Measurements from ENCODE around the gene PFN2.
"Not testable (repeated sequence)": the region's sequence is repeated elsewhere in the genome, so short reads cannot be mapped to it uniquely, and the experiment has no call there.

Gene PFN2

DNA sequence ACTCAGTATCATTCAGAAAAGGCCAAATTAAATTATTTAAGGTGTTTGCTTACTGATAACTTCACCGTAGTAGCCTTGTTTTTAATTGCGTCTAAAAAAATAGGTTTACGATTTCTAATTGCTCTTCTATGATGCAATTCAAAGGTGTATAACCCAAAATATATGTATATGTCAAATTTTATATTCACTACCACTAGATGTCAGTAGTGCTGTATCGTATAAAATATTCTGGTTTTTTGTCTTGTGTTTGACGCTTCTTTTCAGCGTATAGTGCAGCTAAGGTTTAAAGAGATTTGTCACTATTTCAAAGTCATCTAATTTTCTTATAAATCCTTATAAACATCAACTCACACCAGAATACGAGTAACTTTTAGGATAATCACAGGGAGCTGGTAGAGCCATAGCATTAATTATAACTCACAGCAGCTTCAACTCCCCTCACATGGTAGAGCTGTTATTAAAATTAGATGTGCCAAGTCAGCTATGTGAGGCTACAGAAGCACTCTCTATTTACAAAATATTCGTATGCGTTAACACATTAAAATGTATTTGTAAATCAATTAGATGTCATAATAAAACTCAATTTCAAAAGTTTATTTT lies 3.5 kb downstream of the PFN2 start:
- DNase-seq: no peak

DNA sequence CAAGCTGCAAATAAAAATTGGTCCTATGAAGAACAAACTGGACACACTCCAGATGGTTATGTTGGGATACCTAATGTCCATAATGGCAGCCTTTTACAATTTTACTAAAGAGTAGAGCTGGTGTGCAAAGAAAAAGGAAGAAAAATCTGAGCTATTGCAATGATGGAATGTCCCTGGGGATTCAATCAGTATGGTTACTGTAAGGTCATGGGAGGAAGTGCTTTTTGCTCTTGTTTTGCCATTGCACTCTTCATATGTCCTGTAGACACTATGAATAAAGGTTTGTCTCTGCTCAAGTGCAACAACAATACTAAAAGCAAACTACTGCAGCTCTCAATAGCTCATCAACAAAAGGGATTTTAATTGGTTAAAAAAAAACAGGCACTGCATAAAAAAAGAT lies 5.4 kb downstream of the PFN2 start:
- DNase-seq: no peak

DNA sequence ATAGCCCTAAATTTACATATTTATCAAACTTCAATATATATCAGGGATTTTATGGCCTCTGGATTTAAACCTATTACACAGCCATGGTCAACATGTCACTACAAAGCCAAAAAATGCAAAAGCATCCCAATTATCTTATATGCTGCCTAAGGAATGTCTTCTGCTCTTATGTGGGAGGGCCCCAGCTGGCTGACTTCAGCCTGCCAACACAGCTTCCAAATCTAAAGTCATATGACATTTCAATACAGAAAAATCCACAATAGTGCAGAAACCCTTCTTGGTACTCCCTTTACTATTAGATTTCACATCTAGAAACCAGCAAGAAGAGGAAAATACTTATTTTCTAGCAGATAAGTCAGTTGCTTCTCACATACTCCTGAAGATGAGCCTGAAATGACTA lies 6.4 kb downstream of the PFN2 start:
- DNase-seq: no peak

DNA sequence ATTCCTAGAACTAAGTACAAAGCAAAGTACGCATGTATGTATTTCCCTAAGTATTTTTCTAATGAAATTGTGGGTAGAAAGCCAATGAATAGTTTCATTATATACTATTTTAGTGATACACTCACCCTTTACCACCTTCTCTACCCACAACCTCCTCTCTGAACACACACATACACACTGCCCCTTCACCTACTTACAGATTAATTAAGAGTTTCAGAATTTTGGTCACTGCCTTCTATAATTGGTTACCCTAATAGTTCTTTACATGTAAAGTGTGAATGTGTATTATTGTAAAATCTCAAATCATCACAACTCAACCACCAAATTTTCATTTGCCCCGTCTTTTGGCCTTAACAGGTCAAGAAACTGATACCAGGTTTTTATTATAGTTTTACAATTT lies 7.2 kb downstream of the PFN2 start:
- DNase-seq: no peak

DNA sequence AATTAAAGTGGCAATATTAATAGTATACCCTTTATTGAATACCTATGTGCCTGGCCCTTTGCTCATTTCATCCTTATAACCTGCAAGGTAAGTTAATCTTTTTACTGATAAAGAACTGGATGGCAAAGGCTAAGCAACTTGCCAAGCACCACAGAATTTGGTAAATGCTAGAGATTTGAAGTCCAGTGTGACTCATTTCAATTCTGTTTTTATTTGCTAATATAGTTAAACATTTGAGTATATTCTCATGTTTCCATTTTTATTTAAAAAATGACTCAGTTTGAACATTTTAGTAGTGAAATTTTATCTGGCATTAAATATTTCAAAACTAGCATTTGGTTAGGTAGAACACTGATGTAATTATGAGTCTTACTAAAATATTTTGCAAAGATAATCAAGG lies 11.3 kb downstream of the PFN2 start:
- DNase-seq: no peak

DNA sequence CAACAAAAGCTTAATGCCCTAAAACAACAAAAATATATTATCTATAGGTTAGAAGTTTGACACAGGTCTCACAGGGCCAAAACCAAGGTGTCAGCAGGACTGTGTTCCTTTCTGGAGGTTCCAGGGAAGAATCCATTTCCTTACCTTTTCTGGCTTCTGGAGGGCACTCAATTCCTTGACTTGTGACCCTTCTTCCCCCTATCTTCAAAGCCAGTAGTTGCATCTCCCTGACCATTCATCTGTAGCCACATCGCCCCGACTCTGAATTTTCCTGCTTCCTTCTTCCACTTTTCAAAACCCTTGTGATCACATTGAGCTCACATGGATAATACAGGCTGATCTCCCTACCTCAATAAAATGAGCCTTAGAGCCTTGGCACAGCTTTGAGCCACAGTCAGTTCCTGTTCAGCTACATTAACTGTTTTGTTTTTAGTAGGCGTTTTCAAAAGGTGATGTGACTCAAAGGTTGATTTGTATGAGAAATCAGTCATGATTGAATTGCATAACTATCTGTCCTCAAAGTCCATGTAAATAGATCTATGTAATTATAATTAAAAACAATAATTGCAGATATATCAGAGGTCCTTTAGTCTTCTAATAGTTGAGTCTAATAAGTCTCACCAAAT lies 12.4 kb downstream of the PFN2 start:
- no peak for DNase-seq

DNA sequence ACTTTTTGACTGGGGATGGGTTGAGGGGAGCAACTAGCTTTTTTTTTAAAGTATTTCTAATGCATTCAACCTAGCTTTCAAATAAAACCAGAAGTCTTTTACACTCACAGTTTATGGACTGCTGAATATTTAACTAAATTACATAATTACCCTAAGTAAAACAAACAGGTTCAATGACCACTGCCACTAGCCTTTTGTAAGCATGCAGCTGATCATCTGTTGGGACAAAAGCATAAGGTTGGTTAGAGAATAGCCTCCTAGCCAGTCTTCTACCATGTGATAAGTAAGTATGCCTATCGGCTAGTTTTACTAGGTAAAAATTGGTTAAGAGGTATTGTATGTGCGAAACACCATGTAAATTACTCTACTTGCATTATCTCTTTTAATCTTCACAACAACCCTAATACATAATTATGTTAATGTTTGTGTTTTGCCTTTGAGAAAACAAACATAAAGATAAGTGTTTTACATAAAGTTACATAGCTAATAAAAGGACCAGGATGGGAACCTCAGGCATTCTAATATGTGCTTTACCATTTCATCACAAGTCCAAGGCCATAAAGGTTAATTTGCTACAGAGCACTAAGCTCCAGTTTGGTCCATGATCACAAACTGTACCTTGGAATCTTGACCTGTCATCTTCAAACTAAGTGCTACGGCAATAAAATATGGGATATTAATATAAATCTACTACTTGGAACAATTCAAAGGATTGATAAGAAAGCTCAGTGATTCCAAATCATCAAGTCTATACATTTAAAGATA lies 13.2 kb downstream of the PFN2 start:
- no peak for DNase-seq

DNA sequence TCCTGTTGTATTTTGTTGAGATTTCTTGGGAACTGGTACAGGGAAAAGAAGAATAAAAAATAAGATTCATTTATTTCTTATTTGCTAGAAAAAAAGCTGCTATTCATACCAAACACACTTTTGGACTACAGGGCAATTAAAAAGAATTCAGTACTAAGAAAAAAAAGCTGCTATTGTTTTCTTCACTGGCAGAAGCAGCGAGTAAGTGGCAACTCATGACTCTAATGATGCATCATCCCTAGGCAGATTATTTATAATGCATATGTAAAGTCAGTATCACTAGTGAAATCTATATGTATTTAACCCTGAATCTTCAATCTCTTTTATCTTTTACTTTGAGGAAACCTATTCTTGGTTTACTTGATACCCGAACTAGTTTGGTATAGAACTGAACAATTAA lies 15.2 kb downstream of the PFN2 start:
- no peak for DNase-seq

DNA sequence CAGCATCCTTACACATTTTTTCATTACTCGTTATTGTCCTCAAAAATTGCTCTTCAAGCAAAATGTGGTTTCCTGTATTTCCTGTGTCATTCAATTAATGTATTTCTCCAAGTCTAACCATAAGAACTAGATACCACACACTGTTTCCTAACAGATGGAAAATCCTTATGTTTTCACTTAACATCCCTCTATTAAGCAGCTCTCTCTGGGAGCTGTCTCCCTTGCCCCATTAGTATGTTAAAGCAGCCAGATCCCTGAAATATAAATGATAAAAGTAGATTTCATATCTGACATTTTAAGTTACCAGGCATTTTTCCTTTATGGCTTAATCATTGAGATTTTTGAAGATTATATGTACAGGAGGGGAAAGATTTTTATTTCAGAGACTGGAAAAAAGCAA lies 15.9 kb downstream of the PFN2 start:
- DNase-seq: no peak

DNA sequence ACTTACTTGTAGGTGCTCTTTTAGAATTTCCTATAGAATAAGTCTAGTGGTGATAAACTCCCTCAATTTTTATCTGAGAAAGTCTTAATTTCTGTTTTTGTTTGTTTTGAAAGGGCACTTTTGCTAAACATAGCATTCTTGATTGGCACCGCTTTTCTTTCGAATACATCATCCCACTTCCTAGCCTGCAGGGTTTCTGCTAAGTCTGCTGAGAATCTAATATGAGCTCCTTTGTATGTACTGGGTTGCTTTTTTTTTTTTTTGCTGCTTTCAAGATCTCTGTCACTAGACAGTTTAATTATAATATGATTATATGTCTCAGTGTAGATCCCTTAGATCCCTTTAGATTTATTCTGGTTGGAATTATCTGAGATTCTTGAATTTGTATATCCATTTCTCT lies 21.5 kb downstream of the PFN2 start:
- no peak for DNase-seq

DNA sequence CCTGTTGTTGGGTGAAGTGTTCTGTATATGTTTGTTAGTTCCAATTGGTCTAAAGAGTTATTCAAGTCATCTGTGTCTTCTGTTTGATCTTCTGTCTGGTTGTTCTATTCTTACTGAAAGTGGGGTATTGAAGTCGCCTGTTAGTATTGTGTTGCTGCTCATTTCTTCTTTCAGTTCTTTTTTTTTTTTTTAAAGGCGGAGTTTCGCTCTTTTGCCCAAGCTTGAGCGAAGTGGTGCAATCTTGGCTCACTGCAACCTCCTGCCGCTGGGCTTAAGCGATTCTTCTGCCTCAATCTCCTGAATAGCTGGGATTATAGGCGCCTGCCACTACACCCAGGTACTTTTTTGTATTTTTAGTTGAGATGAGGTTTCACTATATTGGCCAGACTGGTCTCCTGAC lies 23.5 kb downstream of the PFN2 start:
- DNase-seq: no peak

DNA sequence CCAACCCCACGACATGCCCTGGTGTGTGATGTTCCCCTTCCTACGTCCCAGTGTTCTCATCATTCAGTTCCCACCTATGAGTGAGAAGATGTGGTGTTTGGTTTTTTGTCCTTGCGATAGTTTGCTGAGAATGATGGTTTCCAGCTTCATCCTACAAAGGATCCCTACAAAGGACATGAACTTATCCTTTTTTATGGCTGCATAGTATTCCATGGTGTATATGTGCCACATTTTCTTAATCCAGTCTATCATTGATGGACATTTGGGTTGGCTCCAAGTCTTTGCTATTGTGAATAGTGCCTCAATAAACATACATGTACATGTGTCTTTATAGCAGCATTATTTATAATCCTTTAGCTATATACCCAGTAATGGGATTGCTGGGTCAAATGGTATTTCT lies 26.7 kb downstream of the PFN2 start:
- not testable (repeated sequence) for DNase-seq

DNA sequence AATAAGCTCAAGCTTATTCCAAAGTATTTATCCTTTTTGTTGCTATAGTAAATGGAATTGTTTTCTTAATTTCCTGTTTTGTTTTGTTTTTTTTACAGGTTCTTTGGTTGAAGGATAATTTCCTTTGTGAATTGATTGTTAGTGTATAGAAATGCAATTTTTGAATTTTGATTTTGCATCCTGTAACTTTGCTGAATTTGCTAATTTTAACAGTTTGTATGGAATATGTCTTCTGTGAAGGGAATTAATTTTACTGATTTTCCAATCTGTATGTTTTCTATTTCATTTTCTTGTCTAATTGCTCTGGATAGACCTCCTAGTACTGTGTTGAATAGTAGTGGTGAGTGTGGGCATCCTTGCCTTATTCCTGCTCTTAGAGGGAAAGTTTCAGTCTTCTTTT lies 28.3 kb downstream of the PFN2 start:
- DNase-seq: no peak

DNA sequence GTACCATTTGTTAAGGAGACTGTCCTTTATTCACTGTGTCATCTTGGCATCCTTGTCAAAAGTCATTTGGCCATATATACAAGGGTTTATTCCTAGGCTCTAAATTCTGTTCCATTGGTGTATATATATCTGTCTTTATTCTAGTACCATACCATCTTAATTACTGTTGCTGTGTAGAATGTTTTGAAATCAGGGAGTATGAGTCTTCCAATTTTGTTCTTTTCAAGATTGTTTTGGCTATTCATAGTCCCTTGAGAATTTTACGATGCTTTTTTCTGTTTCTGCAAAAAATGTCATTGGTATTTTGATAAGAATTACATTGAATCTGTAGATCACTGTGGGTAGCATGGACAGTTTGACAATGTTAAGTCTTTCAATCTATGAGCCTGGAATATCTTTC lies 28.7 kb downstream of the PFN2 start:
- DNase-seq: no peak

DNA sequence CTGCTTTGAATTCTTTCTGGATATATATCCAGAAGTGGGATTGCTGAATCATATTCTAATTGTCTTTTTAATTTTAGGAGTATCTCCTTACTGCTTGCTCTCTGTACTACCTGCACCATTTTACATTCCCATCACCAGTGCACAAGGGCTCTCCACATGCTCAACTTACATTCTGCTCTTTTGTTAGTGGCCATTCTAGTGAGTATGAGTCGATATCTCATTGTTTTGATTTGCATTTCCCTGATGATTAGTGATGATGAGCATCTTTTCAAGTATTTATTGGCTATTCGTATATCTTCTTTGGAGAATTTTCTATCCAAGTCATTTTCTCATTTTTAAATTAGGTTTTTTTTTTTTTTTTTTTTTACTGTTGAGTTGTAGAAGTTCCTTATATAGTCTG lies 29.5 kb downstream of the PFN2 start:
- DNase-seq: no peak

DNA sequence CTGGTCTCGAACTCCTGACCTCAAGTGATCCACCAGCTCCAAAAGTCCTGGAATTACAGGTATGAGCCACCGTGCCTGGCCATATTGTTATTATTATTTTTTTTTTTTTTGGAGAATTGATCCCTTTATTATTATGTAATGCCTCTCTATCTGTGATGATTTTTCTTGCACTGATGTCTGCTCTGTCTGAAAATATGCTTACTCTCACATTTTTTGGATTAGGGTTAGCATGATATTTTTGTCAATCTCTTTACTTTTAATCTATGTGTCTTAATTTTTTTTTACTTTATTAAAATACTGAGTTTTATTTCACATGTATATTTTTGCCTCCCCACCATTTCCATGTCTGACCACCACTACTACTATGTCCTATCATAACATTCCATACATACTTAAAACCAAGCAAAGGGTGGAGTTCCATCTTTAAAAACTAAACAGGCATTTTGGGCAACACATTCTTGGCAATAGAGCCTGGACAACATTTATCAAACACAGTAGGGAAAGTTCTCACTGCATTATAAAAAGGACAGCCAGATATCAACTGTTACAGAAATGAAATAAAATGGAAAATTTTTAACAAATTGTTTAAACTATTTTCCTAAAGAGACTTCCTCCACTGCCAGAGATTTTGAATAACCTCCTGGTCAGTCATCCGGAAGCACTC lies 32.2 kb downstream of the PFN2 start:
- DNase-seq: not testable (repeated sequence)

DNA sequence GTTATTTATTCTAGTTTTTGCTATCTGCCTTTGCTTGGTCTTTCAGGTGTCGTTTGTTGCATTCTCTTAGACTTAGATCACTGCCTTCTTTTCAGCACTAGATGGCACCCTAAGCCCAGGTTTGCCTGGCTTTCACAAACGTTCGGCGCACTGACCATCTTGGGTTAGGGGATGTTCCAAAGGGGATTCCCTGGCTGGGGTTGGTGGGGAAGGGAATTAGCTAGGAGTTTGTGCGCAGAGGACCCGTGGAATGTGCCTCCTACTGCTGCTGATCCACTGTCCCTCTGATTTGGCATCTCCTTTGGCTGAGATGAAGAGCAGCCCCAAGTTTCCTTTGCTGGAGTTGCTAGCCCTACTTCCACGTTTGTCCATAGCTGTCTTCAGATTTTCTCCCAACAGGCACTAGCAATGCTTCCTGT lies 33.9 kb downstream of the PFN2 start:
- peak; percentile 23 for DNase-seq

DNA sequence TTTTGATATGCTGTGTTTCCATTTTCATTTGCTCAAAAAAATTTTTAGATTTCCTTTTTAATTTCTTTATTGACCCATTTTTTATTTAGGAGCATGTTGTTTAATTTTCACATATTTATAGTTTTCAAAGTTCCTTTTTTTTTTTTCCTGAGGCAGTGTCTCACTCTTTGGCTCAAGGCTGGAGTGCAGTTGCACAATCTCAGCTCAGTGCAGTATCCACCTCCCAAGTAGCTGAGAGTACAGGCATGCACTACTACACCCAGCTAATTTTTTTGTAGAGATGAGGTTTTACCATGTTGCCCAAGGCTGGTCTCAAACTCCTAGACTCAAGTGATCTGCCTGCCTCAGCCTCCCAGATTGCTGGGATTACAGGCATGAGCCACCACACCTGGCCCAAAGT lies 36.2 kb downstream of the PFN2 start:
- DNase-seq: no peak

DNA sequence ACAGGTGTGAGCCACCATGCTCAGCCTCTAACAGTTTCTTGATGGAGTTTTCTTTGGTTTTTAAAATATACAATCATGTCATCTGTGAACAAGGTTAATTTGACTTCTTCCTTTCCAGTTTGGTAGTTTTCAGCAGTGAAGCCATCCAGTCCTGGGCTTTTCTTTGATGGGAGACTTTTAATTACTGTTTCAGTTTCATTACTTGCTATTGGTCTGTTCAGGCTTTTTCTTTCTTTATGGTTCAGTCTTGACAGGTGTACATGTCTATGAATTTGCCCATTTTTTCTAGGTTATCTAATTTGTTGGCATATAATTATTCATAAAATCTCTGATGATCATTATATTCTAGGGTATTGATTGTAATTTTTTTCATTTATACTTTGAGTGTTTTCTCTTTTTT lies 36.8 kb downstream of the PFN2 start:
- DNase-seq: no peak

DNA sequence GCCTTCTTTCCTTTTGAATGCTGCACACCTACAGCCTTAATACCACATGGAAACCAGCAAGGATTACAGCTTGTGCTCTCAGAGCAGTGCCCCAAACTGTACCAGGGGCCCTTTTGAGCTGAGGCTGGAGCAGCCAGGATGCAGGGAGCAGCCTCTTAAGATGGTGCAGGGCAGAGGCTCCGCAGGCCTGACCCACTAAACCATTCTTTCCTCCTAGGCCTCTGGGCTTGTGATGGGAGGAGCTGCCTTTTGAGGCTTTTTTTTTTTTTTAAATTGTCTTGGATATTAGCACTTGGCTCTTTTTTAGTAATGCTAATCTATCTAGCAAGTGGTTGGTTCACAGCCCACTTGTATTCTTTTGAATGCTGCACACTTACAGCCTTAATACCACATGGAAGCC lies 37.7 kb downstream of the PFN2 start:
- DNase-seq: no peak

DNA sequence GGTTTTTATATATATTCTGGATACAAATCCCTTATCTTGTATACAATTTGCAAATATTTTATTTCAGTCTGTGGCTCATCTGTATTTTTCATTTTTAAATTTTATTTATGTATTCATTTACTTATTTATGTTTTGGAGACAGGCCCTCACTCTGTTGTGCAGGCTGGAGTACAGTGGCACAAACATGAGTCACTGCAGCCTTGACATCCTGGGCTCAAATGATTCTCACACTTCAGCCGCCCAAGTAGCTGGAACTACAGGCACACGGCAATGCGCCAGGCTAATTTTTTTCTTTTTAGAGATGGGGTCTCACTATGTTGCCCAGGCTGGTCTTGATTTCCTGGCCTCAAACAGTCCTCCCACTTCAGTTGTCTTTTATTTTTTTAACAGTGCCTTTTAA lies 50.6 kb downstream of the PFN2 start:
- DNase-seq: no peak

DNA sequence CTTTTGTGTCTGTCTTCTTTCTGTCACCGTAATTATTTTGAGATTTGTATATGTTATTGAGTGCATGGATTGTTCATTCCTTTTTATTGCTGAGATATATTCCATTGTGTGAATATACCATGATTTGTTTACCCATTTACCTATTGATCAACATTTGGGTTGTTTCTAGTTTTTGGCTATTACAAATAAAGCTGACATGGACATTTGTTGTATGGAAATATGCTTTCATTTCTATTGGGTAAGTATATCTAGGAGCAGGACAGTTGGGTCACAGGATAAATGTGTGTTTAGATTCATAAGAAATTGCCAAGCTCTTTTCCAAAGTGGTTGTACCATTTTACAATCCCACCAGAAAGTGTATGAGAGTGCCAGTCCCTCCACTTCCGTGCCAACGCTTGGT lies 51.2 kb downstream of the PFN2 start:
- no peak for DNase-seq

DNA sequence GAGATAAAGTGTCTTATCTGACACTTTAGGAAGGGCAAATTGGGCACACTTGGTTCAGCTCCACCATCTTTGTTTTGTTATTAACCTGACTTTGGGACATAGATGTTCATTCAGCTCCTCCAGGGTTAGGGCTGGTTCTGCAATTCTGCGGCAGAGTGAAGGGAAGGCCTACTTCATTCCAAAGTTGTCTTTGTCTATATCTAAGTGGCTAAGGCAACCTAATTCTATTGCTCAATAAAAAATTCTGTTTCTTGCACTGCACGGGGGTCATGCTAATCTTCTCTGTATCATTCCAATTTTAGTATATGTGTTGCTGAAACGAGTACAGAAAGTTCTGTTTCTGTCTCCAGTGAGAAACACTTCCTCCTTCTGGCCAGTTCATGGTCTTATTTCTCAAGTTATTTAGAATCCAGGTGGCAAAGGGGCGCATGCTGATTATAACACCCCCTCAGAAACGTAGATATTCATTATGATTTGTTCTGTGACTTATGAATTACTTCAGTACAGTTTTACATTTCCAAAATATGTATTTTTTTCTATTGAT lies 53.5 kb downstream of the PFN2 start:
- DNase-seq: no peak
